ENCODE results near the gene SLC27A6. TPM values are rescaled to one million over a fixed set of nuclear protein-coding genes. Genes with fewer than 3 reads are reported as not detected.

Gene SLC27A6
- total RNA-seq, 4 donors from 2014 or later = 19.8 to 33.7 (median 26.5) TPM

DNA sequence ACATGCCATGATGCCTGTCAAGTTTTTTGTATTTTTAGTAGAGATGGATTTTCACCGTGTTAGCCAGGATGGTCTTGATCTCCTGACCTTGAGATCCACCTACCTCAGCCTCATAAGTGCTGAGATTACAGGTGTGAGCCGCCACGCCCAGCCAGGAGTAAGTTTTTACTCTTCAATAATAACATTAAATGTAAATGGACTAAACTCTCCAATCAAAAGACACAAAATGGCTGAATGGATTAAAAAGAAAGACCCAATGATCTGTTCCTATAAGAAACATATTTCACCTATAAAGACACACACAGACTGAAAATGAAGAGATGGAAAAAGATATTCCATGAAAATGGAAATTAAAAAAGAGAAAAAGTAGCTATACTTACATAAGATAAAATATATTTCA, 92.0 kb downstream of the SLC27A6 start:
- no peak overlapping the region for H3K4me3 ChIP-seq
- H3K27me3 ChIP-seq = no peaks in the 10 kb centered on the region
- TF ChIP-seq, protein P1, sequence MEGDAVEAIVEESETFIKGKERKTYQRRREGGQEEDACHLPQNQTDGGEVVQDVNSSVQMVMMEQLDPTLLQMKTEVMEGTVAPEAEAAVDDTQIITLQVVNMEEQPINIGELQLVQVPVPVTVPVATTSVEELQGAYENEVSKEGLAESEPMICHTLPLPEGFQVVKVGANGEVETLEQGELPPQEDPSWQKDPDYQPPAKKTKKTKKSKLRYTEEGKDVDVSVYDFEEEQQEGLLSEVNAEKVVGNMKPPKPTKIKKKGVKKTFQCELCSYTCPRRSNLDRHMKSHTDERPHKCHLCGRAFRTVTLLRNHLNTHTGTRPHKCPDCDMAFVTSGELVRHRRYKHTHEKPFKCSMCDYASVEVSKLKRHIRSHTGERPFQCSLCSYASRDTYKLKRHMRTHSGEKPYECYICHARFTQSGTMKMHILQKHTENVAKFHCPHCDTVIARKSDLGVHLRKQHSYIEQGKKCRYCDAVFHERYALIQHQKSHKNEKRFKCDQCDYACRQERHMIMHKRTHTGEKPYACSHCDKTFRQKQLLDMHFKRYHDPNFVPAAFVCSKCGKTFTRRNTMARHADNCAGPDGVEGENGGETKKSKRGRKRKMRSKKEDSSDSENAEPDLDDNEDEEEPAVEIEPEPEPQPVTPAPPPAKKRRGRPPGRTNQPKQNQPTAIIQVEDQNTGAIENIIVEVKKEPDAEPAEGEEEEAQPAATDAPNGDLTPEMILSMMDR (IDR thresholded peaks at IDR 0.05) = no peak
- no peak for TF ChIP-seq POLR2A (IDR thresholded peaks at IDR 0.05)
- TF ChIP-seq EP300 (IDR thresholded peaks at IDR 0.05) = no peak
- 90 to 93% methylated on average over 3 of the region's 3 CpGs for WGBS, 2 donors
- H3K9me3 ChIP-seq = peaks cover 0 to 3% (median 0%) of the 10 kb centered on the region in 4 donors
- H3K4me1 ChIP-seq = no peaks in the 10 kb centered on the region
- H3K27ac ChIP-seq = no peak overlapping the region
- H3K36me3 ChIP-seq = no peaks in the 10 kb centered on the region
- no peak for DNase-seq (ENCODE audit: low spot score in 2 of 2)

DNA sequence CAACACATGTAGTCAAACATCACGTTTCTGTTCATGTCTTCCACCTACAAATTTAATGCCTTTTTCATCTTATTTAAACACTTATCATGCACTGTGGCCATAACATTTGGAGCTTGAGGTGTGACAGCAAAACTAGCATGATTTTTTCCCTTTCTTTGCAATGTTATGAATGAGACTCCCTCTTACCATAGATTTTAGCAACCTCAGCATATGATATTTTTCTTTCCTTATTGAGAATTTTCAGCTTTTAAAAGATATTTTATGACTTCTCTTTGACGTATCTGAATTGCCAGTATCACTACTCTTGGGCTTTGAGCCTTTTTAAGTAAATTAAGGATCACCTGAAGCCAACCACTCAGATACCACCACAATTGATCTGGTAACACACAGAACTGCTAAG, 96.6 kb downstream of the SLC27A6 start:
- TF ChIP-seq EP300 (IDR thresholded peaks at IDR 0.05) (no peak), POLR2A (IDR thresholded peaks at IDR 0.05) (no peak)
- TF ChIP-seq, protein P1 (IDR thresholded peaks at IDR 0.05) = no peak
- no peaks in the 10 kb centered on the region for H3K27me3 ChIP-seq
- peaks cover 0 to 14% (median 5%) of the 10 kb centered on the region in 4 donors for H3K4me1 ChIP-seq
- H3K4me3 ChIP-seq = no peak overlapping the region
- 54 to 75% methylated on average over 2 of the region's 2 CpGs for WGBS, 2 donors
- no peaks in the 10 kb centered on the region for H3K36me3 ChIP-seq
- H3K9me3 ChIP-seq = peaks cover 0 to 3% (median 0%) of the 10 kb centered on the region in 4 donors
- H3K27ac ChIP-seq = no peak overlapping the region
- DNase-seq (ENCODE audit: low spot score in 2 of 2) = no peak

DNA sequence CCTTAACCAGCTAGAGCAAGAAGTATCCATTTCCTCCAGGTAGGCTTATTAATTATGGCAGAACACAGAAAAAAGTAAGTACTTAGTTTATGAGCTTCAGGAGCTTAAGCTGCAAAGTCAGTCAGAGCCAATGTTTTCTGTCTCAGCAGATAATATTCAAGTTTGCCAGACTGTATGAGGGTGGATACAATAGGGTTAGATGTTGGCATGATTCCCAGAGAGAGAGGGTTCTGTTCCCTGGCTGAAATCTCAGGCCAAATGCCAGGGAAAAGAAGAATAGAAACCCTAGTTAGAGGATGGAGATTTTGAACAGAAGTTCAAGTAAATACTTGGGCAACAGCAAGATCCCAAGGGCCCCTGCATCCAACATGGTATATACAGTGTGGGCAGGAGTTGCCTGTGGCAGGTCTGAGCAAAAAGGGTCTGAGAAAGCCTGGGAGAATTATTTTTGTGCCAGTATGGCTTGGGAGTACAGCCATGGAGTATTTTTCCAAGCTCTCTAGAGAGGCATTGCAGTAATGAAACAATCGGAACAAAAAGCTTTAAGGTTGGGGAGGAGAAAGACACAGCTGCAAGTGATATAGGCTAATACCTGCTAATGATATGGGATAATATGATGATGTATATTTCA, 98.3 kb downstream of the SLC27A6 start:
- H3K36me3 ChIP-seq = no peaks in the 10 kb centered on the region
- TF ChIP-seq, protein P1 (IDR thresholded peaks at IDR 0.05) = no peak
- TF ChIP-seq POLR2A (IDR thresholded peaks at IDR 0.05) (no peak), EP300 (IDR thresholded peaks at IDR 0.05) (no peak)
- peaks cover 0 to 14% (median 5%) of the 10 kb centered on the region in 4 donors for H3K4me1 ChIP-seq
- no peaks in the 10 kb centered on the region for H3K27me3 ChIP-seq
- WGBS, 2 donors = 26 to 40% methylated on average over 1 of the region's 1 CpG
- H3K27ac ChIP-seq = no peak overlapping the region
- DNase-seq (ENCODE audit: low spot score in 2 of 2) = no peak
- H3K9me3 ChIP-seq = no peaks in the 10 kb centered on the region
- no peak overlapping the region for H3K4me3 ChIP-seq

DNA sequence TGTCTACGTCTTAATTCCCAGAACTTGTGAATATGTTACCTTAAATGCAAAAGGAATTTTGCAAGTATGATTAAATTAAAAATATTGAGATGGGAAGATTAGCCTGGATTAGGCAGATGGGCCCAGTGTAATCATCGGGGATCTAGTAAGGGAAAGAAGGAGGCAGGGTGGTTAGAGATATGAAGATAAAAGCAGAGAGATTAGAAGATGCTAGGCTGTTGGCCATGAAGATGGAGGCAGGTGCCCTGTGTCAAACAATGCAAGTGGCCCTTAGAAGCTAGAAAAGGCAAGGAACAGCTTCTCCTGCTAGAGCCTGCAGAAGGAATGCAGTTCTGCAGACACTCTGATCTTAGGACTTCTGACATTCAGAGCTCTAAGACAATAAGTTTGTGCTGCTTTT, 100.4 kb downstream of the SLC27A6 start:
- Histone ChIP-seq H3K36me3 (no peaks in the 10 kb centered on the region), H3K9me3 (no peaks in the 10 kb centered on the region), H3K4me1 (peaks cover 0 to 14% (median 5%) of the 10 kb centered on the region in 4 donors), H3K4me3 (no peak overlapping the region), H3K27me3 (no peaks in the 10 kb centered on the region), H3K27ac (no peak overlapping the region)
- 95 to 98% methylated on average over 2 of the region's 2 CpGs for WGBS, 2 donors
- no peak for TF ChIP-seq EP300 (IDR thresholded peaks at IDR 0.05)
- TF ChIP-seq, protein P1 (IDR thresholded peaks at IDR 0.05) = no peak
- TF ChIP-seq POLR2A (IDR thresholded peaks at IDR 0.05) = no peak
- no peak for DNase-seq (ENCODE audit: low spot score in 2 of 2)

DNA sequence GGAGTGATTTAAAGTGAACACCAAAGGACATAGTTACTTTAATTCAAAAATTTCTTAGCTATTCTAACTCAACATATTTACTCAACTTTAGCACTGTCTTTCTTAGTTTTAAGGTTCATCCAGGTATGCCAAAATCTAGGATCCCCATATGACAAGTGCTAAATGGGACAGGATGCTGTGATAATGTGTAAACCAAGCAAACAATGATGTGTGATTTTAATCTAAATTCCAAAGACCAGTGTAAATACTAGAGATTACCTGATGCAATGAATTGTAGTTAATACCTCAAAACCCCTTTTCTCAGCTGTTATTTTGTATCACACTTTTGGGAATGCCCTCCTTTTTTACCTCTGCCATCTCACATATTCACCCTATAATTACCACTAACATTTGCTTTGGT, 102.5 kb downstream of the SLC27A6 start:
- DNase-seq (ENCODE audit: low spot score in 2 of 2) = no peak
- no peaks in the 10 kb centered on the region for H3K9me3 ChIP-seq
- H3K27me3 ChIP-seq = no peaks in the 10 kb centered on the region
- no peak overlapping the region for H3K27ac ChIP-seq
- no peak overlapping the region for H3K4me3 ChIP-seq
- H3K4me1 ChIP-seq = peaks cover 0 to 14% (median 5%) of the 10 kb centered on the region in 4 donors
- TF ChIP-seq EP300 (IDR thresholded peaks at IDR 0.05) (no peak), POLR2A (IDR thresholded peaks at IDR 0.05) (no peak)
- TF ChIP-seq, protein P1 (IDR thresholded peaks at IDR 0.05) = no peak
- no peaks in the 10 kb centered on the region for H3K36me3 ChIP-seq

Data from tibial nerve (tissue), 4 donors.